Measurements from ENCODE around the gene UBE2G1.
"Not testable (repeated sequence)": the region's sequence is repeated elsewhere in the genome, so short reads cannot be mapped to it uniquely, and the experiment has no call there.

The UBE2G1 gene

GRCh38 chr17:4362141-4362540 lies 4.3 kb downstream of the UBE2G1 start:
- TF ChIP-seq, protein P1, sequence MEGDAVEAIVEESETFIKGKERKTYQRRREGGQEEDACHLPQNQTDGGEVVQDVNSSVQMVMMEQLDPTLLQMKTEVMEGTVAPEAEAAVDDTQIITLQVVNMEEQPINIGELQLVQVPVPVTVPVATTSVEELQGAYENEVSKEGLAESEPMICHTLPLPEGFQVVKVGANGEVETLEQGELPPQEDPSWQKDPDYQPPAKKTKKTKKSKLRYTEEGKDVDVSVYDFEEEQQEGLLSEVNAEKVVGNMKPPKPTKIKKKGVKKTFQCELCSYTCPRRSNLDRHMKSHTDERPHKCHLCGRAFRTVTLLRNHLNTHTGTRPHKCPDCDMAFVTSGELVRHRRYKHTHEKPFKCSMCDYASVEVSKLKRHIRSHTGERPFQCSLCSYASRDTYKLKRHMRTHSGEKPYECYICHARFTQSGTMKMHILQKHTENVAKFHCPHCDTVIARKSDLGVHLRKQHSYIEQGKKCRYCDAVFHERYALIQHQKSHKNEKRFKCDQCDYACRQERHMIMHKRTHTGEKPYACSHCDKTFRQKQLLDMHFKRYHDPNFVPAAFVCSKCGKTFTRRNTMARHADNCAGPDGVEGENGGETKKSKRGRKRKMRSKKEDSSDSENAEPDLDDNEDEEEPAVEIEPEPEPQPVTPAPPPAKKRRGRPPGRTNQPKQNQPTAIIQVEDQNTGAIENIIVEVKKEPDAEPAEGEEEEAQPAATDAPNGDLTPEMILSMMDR (IDR thresholded peaks at IDR 0.05; ENCODE audit: insufficient read depth, low read depth, low read length, missing control alignments) = no peak
- DNase-seq (ENCODE audit: low read depth) = no peak
- H3K4me3 ChIP-seq (ENCODE audit: low read depth, low read length) = no peak overlapping the region

- TF ChIP-seq, protein P1 (IDR thresholded peaks at IDR 0.05; ENCODE audit: insufficient read depth, low read depth, low read length, missing control alignments) = no peak
- H3K4me3 ChIP-seq (ENCODE audit: low read depth, low read length) = no peak overlapping the region; the same call in 1 of the 2 replicates
- DNase-seq (ENCODE audit: low read depth) = peak; percentile 79
Observed at GRCh38 chr17:4358154-4358553, 8.3 kb downstream of the UBE2G1 start.

DNA sequence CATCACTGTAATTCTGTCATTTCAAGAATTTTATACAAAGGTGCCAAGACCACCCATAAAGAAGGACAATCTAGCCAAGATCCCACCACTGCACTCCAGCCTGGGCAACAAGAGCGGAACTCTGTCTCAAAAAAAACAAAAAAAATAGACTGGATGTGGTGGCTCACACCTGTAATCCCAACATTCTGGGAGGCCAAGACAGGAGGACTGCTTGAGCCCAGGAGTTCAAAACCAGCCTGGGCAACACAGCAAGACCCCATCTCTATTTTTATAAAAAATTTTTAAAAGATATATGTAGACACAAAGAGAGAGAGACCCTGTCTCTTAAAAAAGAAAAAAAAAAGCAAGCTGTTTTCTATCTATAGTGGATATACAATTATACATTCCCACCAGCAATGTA lies 8.8 kb downstream of the UBE2G1 start:
- no peak overlapping the region; the same call in 1 of the 2 replicates for H3K4me3 ChIP-seq (ENCODE audit: low read depth, low read length)
- TF ChIP-seq, protein P1 (IDR thresholded peaks at IDR 0.05; ENCODE audit: insufficient read depth, low read depth, low read length, missing control alignments) = no peak
- no peak for DNase-seq (ENCODE audit: low read depth)

GRCh38 chr17:4357030-4357628 lies 9.3 kb downstream of the UBE2G1 start:
- TF ChIP-seq, protein P1 (IDR thresholded peaks at IDR 0.05; ENCODE audit: insufficient read depth, low read depth, low read length, missing control alignments) = no peak
- H3K4me3 ChIP-seq (ENCODE audit: low read depth, low read length) = no peak overlapping the region
- no peak for DNase-seq (ENCODE audit: low read depth)

GRCh38 chr17:4354862-4355514 lies 11.5 kb downstream of the UBE2G1 start:
- DNase-seq (ENCODE audit: low read depth) = peak; percentile 49
- TF ChIP-seq, protein P1 (IDR thresholded peaks at IDR 0.05; ENCODE audit: insufficient read depth, low read depth, low read length, missing control alignments) = no peak
- no peak overlapping the region; the same call in 1 of the 2 replicates for H3K4me3 ChIP-seq (ENCODE audit: low read depth, low read length)

DNA sequence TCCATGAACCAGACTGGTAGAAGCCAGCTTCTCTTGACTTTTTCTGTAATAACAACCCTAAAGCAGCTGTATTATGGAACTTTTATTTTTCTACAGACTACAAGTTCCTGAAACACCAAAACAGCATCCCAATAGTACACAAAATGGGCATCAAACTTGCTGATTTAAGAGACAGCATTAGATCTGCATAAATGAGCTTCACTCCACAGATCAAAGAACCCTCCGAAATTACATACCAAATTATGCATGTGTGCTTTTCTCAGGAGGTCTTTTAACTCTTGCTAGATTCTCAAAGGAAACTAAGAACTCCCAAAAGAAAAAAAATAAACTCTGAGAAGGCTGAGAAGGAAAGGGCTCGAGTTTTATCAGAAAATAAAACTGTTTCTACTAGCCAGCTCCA lies 12.3 kb downstream of the UBE2G1 start:
- no peak overlapping the region for H3K4me3 ChIP-seq (ENCODE audit: low read depth, low read length)
- DNase-seq (ENCODE audit: low read depth) = no peak
- TF ChIP-seq, protein P1 (IDR thresholded peaks at IDR 0.05; ENCODE audit: insufficient read depth, low read depth, low read length, missing control alignments) = no peak

DNA sequence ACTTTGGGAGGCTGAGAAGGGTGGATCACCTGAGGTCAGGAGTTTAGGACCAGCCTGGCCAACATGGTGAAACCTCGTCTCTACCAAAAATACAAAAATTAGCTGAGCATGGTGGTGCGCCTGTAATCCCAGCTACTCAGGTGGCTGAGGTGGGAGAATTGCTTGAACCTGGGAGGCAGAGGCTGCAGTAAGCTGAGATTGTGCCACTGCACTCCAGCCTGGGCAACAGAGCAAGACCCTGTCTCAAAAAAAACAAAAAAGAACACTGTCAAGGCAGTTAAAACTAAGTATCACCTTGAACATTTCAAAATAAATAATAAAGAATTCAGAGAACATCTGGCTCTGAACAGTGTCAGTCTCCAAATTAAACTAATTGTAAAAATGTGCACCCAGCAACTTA lies 16.3 kb downstream of the UBE2G1 start:
- DNase-seq (ENCODE audit: low read depth); H3K4me3 ChIP-seq (ENCODE audit: low read depth, low read length): not testable (repeated sequence)

All from GM12865 (cell line).